Glutamatergic neuron (in vitro differentiated cells): ENCODE data around the gene MTM1. TPM values are rescaled to one million over a fixed set of nuclear protein-coding genes. Genes with fewer than 3 reads are reported as not detected.
A peak's percentile ranks its signal among the peaks of the same experiment; 100 is the strongest.

ENCODE experiments used
- DNase-seq: peaks from one replicate; pipeline ENCODE4 v3.0.0; 2022
- H3K27ac Mint-ChIP-seq: one replicate; pipeline ENCODE4 v1.8.0; 2020; ENCODE audit warnings: mild to moderate bottlenecking, mixed read lengths, inconsistent platforms; ENCODE audit not compliant: unreplicated experiment
- H3K27me3 Mint-ChIP-seq: one replicate; pipeline ENCODE4 v1.8.0; 2020; ENCODE audit warnings: mild to moderate bottlenecking, moderate library complexity, mixed read lengths, inconsistent platforms; ENCODE audit not compliant: unreplicated experiment
- H3K36me3 Mint-ChIP-seq: one replicate; pipeline ENCODE4 v1.8.0; 2020; ENCODE audit warnings: mild to moderate bottlenecking, mixed read lengths, inconsistent platforms; ENCODE audit not compliant: unreplicated experiment
- H3K4me1 Mint-ChIP-seq: one replicate; pipeline ENCODE4 v1.8.0; 2020; ENCODE audit warnings: mild to moderate bottlenecking, low read depth, mixed read lengths, inconsistent platforms; ENCODE audit not compliant: unreplicated experiment
- H3K4me3 Mint-ChIP-seq: one replicate; pipeline ENCODE4 v1.8.0; 2020; ENCODE audit warnings: mild to moderate bottlenecking, mixed read lengths, inconsistent platforms; ENCODE audit not compliant: unreplicated experiment
- H3K9me3 Mint-ChIP-seq: one replicate; pipeline ENCODE4 v1.8.0; 2020; ENCODE audit warnings: mild to moderate bottlenecking, moderate library complexity, mixed read lengths, inconsistent platforms; ENCODE audit not compliant: unreplicated experiment
- total RNA-seq: library from RNA; stranded (reverse); fragmentation: NEBNext Ultra II Directional; extraction: Animal tissue kit (Norgen Biotek cat#: 25700); gene quantifications from one replicate; pipeline ENCODE4 v1.2.1, GENCODE V29; 2021; ENCODE audit not compliant: unreplicated experiment
- TF ChIP-seq, protein P1 (sequence below): fragments of 200-600 bp; sonication (generic); IDR thresholded peaks from one replicate; pipeline ENCODE4 v1.5.0; 2021; ENCODE audit not compliant: partially characterized antibody, unreplicated experiment

MTM1 gene
- total RNA-seq, 1 donor from 2014 or later: 7.4 TPM

DNA sequence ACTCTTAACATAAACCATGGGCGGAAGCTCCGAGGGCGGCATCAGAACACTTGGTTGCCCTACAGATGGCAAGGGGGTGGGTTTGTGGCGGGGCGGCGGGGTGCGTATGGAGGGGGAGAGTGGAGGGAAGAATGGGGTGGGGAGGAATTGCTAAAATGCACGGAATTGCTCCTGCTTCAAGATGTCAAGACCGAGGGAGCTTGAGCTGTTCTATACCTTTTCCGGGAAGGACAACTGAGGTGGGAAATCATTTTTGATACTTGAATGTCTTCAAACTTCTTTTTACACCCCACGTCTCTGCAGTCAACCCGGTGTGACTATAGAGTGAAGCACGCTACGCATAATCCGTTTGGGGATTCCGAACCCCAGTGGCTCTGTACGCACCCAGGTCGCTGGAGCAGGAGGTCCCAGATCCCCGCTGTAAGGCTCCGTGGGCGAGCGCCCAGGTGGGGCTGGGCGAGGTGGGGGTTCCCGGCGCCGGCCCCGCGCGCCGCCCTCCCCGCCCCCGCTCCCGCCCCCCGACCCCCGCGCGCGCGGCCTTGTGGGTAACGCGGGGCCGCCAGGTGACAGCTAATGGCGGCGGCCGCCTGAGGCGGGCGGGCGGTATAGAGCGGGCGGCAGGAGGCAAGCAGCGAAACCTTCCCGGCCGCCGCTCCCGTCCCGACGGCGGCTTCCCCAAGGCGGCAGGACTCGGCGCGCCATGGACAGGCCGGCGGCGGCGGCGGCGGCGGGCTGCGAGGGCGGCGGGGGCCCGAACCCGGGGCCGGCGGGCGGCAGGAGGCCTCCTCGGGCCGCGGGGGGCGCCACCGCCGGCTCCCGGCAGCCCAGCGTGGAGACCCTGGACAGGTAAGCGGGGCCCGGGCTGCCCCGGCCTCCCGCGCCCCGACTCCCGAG is 124.7 kb downstream of the MTM1 start, which contains the start of gene MTMR1:
Gene MTMR1 (plus strand): TSS at position 566 of the 894 bp plus-strand sequence. CDS start 135 bp downstream, at position 701.
- H3K36me3 Mint-ChIP-seq: no peaks in the 10 kb centered on the region
- peak within 1 kb of the TSS; percentile 97 for H3K27ac Mint-ChIP-seq
- TF ChIP-seq, protein P1, sequence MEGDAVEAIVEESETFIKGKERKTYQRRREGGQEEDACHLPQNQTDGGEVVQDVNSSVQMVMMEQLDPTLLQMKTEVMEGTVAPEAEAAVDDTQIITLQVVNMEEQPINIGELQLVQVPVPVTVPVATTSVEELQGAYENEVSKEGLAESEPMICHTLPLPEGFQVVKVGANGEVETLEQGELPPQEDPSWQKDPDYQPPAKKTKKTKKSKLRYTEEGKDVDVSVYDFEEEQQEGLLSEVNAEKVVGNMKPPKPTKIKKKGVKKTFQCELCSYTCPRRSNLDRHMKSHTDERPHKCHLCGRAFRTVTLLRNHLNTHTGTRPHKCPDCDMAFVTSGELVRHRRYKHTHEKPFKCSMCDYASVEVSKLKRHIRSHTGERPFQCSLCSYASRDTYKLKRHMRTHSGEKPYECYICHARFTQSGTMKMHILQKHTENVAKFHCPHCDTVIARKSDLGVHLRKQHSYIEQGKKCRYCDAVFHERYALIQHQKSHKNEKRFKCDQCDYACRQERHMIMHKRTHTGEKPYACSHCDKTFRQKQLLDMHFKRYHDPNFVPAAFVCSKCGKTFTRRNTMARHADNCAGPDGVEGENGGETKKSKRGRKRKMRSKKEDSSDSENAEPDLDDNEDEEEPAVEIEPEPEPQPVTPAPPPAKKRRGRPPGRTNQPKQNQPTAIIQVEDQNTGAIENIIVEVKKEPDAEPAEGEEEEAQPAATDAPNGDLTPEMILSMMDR: no peak
- peaks cover 4% of the 10 kb centered on the region for H3K9me3 Mint-ChIP-seq
- DNase-seq: peak; percentile 43
- H3K4me3 Mint-ChIP-seq: peak within 1 kb of the TSS; percentile 86
- peaks cover 6% of the 10 kb centered on the region for H3K27me3 Mint-ChIP-seq
- peaks cover 16% of the 10 kb centered on the region for H3K4me1 Mint-ChIP-seq

- Mint-ChIP-seq H3K4me3 (peak overlapping the region; percentile 86), H3K36me3 (no peaks in the 10 kb centered on the region), H3K27ac (peak overlapping the region; percentile 97), H3K9me3 (peaks cover 4% of the 10 kb centered on the region), H3K4me1 (peaks cover 16% of the 10 kb centered on the region), H3K27me3 (peaks cover 4% of the 10 kb centered on the region)
- TF ChIP-seq, protein P1: no peak
- DNase-seq: peak; percentile 74
Observed at GRCh38 chrX:150693725-150694574, 125.5 kb downstream of the MTM1 start.

DNA sequence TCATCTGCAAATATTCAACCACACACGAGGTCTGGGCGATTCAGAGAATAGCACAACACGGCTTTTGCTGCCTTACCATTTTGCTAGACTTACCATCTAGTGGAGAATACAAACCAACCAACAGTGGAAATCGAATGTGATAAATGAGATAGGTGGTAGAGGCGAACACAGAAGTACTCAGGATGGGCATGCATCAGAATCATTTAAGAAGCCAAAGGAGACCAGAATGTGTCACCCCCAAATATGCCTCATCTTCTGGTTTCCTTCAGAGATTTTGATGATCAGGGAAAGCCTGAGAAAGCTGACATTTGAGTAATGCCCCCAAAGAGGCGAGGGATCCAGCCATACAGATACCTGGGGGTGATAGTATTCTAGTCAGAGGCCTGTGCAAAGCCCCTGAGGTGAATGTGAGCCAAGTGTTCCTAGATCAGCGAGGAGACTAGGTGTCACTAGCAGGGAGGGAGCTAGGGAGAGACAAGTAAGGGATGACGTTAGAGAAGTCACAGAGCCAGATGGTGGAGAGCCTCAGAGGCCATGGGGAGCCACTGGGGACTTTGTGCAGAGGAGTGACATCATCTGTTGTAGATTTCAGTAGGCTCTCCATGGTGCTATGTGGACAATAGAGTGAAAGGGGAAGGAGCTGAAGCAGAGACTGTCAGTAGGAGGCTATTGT is 126.5 kb downstream of the MTM1 start:
- TF ChIP-seq, protein P1: no peak
- Mint-ChIP-seq H3K9me3 (peaks cover 4% of the 10 kb centered on the region), H3K36me3 (no peaks in the 10 kb centered on the region), H3K27ac (peak overlapping the region; percentile 95), H3K4me1 (peaks cover 16% of the 10 kb centered on the region), H3K27me3 (peaks cover 4% of the 10 kb centered on the region), H3K4me3 (peak overlapping the region; percentile 80)
- peak; percentile 31 for DNase-seq

GRCh38 chrX:150696331-150696730 is 127.9 kb downstream of the MTM1 start:
- Mint-ChIP-seq H3K27ac (no peak overlapping the region), H3K36me3 (no peaks in the 10 kb centered on the region), H3K9me3 (peaks cover 4% of the 10 kb centered on the region), H3K4me1 (peaks cover 16% of the 10 kb centered on the region), H3K27me3 (peaks cover 4% of the 10 kb centered on the region), H3K4me3 (no peak overlapping the region)
- TF ChIP-seq, protein P1: no peak
- no peak for DNase-seq
